ENCODE data around the gene SORCS3. TPM values are rescaled to one million over a fixed set of nuclear protein-coding genes. Genes with fewer than 3 reads are reported as not detected.

The SORCS3 gene
- total RNA-seq, 1 experiment from 2014 or later, result not detected

- POLR2A ChIA-PET (ENCODE audit: unreplicated experiment), result no interaction called here
- Histone ChIP-seq H3F3A (ENCODE audit: low read length, unreplicated experiment) (no peaks in the 10 kb centered on the region), H3K9ac (ENCODE audit: low read length) (no peak overlapping the region), H3K9me3 (ENCODE audit: low read length) (no peaks in the 10 kb centered on the region), H3K36me3 (ENCODE audit: low read depth, low read length) (no peaks in the 10 kb centered on the region), H3K27me3 (ENCODE audit: low read length) (no peaks in the 10 kb centered on the region), H3K27ac (ENCODE audit: low read length) (no peak overlapping the region), H3K4me3 (ENCODE audit: low read length) (no peak overlapping the region), H3K9me2 (replicated peaks; ENCODE audit: low read length) (no peaks in the 10 kb centered on the region), H3K79me2 (ENCODE audit: low read length) (no peaks in the 10 kb centered on the region), H3K4me2 (ENCODE audit: low read length) (no peak overlapping the region), H3K4me1 (ENCODE audit: insufficient read depth, low read length) (no peaks in the 10 kb centered on the region), H2AFZ (ENCODE audit: low read length) (no peak overlapping the region), H4K20me1 (ENCODE audit: low read length) (no peaks in the 10 kb centered on the region)
- CTCF ChIA-PET, result no interaction called here
- intact Hi-C loops (cut with micrococcal nuclease), result no loop called here
- no TSS peak for BruUV-seq (replicated peaks)
- peak; percentile 7 for DNase-seq
- TF ChIP-seq EZH2phosphoT487 (IDR thresholded peaks at IDR 0.05; ENCODE audit: borderline replicate concordance, low read length) (no peak), EZH2 (IDR thresholded peaks at IDR 0.05; ENCODE audit: low read length, unreplicated experiment) (no peak), CTCF (conservative IDR thresholded peaks at IDR 0.05; ENCODE audit: low read depth, low read length) (no peak)
- no peak for ATAC-seq
Observed at GRCh38 chr10:104766341-104766740, 125.3 kb downstream of the SORCS3 start.

- no peak overlapping the region for H2AFZ ChIP-seq (ENCODE audit: low read length)
- no peak for ATAC-seq
- no peaks in the 10 kb centered on the region for H4K20me1 ChIP-seq (ENCODE audit: low read length)
- no peak for DNase-seq
- H3K27me3 ChIP-seq (ENCODE audit: low read length), result no peaks in the 10 kb centered on the region
- H3K79me2 ChIP-seq (ENCODE audit: low read length), result no peaks in the 10 kb centered on the region
- ChIA-PET POLR2A (ENCODE audit: unreplicated experiment) (no interaction called here), CTCF (no interaction called here)
- no peak overlapping the region for H3K9ac ChIP-seq (ENCODE audit: low read length)
- intact Hi-C loops (cut with micrococcal nuclease), result no loop called here
- H3F3A ChIP-seq (ENCODE audit: low read length, unreplicated experiment), result no peaks in the 10 kb centered on the region
- H3K4me1 ChIP-seq (ENCODE audit: insufficient read depth, low read length), result no peaks in the 10 kb centered on the region
- no peaks in the 10 kb centered on the region for H3K9me2 ChIP-seq (replicated peaks; ENCODE audit: low read length)
- no TSS peak for BruUV-seq (replicated peaks)
- no peak overlapping the region for H3K4me2 ChIP-seq (ENCODE audit: low read length)
- no peak overlapping the region for H3K27ac ChIP-seq (ENCODE audit: low read length)
- TF ChIP-seq EZH2 (IDR thresholded peaks at IDR 0.05; ENCODE audit: low read length, unreplicated experiment) (no peak), EZH2phosphoT487 (IDR thresholded peaks at IDR 0.05; ENCODE audit: borderline replicate concordance, low read length) (no peak), CTCF (conservative IDR thresholded peaks at IDR 0.05; ENCODE audit: low read depth, low read length) (no peak)
- H3K36me3 ChIP-seq (ENCODE audit: low read depth, low read length), result no peaks in the 10 kb centered on the region
- no peak overlapping the region for H3K4me3 ChIP-seq (ENCODE audit: low read length)
- no peaks in the 10 kb centered on the region for H3K9me3 ChIP-seq (ENCODE audit: low read length)
Observed at GRCh38 chr10:104767282-104767681, 126.2 kb downstream of the SORCS3 start.

- CTCF ChIA-PET, result no interaction called here
- TF ChIP-seq CTCF (conservative IDR thresholded peaks at IDR 0.05; ENCODE audit: low read depth, low read length), result no peak
- no peak for TF ChIP-seq EZH2 (IDR thresholded peaks at IDR 0.05; ENCODE audit: low read length, unreplicated experiment)
- no peak for TF ChIP-seq EZH2phosphoT487 (IDR thresholded peaks at IDR 0.05; ENCODE audit: borderline replicate concordance, low read length)
- no TSS peak for BruUV-seq (replicated peaks)
- Histone ChIP-seq H3K4me2 (ENCODE audit: low read length) (no peak overlapping the region), H3K9me3 (ENCODE audit: low read length) (no peaks in the 10 kb centered on the region), H3K9me2 (replicated peaks; ENCODE audit: low read length) (no peaks in the 10 kb centered on the region), H3K4me3 (ENCODE audit: low read length) (no peak overlapping the region), H3K4me1 (ENCODE audit: insufficient read depth, low read length) (no peaks in the 10 kb centered on the region), H2AFZ (ENCODE audit: low read length) (no peak overlapping the region), H3K36me3 (ENCODE audit: low read depth, low read length) (no peaks in the 10 kb centered on the region), H3F3A (ENCODE audit: low read length, unreplicated experiment) (no peaks in the 10 kb centered on the region), H4K20me1 (ENCODE audit: low read length) (no peaks in the 10 kb centered on the region), H3K79me2 (ENCODE audit: low read length) (no peaks in the 10 kb centered on the region), H3K27ac (ENCODE audit: low read length) (no peak overlapping the region), H3K9ac (ENCODE audit: low read length) (no peak overlapping the region), H3K27me3 (ENCODE audit: low read length) (no peaks in the 10 kb centered on the region)
- POLR2A ChIA-PET (ENCODE audit: unreplicated experiment), result no interaction called here
- no peak for DNase-seq
- intact Hi-C loops (cut with micrococcal nuclease), result no loop called here
- no peak for ATAC-seq
Observed at GRCh38 chr10:104767745-104768144, 126.7 kb downstream of the SORCS3 start.

Measured in PC-3 (cell line).